Activated CD4-positive, CD25-positive, alpha-beta regulatory T cell (primary cell): ENCODE data around the gene VPS35L.

Experiments
- DNase-seq, 4 experiments: peaks; one replicate each; lab custom pipeline; 2025; lab: John Stamatoyannopoulos, UW

Gene VPS35L

DNA sequence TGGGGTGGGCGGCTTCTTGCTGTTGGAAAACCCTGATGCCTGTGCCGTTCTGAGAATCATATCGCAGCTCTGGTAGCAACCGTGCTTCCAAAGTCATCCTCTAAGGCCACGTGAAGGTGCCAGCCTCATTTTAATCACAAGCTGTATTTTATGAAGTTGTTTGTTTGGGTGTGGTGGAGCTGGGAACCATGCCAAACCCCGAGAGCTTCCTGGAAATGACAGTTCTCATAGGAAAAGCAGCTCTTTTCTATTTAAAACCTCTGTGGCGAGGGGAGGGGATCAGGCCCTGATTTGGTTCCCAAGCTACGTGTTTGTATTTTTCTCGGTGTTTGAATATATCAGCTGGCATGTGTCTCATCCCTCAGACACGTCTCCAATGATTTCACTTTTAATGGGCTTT lies 140.8 kb downstream of the VPS35L start:
- DNase-seq: peak in 2 of 4 experiments; percentile 38 to 42

DNA sequence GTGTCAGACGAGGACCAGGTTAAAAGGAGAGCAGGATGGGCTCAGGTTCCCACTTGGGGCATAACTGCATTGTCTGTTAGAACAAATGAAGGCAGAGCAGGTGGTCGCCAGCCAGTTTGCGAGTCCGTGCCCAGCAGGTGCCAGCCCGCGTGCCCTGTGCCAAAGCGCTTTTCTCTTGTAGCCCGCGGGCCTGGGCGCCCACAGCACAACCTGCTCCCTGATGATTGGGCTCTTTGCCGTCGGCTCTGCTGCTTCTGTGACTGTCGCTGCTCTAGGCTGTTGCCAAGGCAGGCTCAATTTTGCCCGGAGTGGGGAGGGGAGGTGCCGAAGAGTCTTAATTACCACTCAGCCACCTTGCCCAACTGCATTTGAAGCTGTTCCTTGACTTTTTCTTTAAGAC lies 141.5 kb downstream of the VPS35L start:
- DNase-seq: no peak

DNA sequence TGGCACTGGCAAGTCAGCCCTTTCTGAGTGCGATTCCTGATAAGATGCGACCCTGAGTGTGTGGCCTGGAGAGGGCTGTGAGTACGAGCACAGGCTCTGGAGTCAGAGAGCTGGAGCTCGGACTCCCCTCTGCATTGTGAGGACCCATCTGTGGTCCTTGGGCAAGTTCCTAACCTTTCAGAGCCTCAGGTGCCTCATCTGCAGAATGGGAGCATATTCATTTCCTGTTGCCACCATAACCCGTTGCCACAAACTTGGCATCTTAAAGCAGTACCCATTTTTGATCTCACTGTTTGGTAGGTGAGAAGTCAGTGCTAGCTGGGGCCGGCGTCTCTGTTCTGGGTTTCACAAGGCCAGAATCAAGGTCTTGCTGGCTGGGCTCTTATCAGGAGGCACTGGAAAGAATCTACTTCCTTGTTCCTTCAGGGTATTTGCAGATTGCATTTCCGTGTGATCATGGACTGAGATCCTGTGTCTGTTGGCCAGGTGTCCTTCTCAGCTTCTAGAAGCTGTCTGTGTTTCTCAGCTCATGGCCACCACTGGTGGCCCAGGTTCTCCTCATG lies 142.3 kb downstream of the VPS35L start:
- DNase-seq: no peak

DNA sequence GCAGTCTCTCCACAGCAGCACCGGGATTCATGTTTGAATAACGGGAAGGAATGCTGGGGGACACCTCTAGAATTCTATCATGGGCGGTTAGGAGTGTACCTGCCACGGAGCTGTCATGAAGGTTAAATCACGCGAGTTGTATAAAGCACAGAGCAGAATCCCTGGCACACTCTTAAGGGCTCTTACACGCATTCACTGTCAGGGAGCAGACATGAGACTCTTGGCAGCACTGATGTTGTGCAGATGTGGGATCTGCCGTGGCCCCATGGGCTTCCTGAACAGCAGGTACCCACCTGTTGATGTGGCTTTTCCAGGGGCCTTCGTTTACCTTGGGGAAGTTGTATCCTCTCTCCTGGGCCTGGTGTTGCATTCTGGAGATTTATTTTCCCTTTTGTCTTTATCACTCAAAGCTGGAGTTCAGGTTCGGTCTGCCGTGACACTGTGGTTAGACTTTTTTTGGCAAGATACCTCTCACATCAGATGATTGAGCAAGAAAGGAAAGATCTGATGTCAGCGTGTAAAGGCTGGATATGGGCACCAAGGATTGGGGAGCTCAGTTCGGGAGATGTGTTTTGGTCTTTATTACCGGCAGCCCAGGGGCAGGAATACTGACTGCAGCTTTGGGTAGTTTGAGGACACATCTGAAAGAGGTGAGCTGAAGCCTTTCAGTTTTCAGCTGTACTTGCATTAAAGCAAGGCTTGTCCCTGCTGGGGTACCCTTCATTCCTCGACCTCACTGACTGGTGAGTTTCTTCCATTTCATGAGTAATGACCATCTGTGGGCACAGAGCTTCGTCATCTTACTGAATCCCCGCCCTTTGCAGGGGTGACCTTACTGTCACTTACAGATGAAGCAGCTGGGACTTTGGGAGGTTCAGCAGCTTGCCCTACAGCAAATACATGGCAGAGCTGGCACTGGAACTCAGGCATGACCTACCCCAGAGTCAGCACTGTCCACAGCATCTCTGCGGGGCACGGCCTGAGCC lies 143.3 kb downstream of the VPS35L start:
- DNase-seq: no peak

DNA sequence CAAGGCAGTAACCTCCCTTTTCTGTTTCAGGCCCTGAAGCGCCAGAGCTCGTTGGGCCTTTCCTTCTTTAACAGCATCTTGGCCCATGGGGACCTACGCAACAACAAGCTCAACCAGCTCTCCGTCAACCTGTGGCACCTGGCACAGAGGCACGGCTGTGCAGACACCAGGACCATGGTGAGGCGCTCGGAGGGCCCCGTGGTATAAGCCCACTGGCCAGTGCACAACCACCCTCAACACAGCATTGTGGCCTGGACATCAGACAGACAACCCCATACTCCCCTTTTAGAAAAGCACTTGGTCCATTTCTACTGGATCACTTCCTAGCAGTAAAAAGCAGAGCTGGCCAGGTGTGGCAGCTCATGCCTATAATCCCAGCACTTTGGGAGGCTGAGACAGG lies 144.0 kb downstream of the VPS35L start:
- no peak for DNase-seq

DNA sequence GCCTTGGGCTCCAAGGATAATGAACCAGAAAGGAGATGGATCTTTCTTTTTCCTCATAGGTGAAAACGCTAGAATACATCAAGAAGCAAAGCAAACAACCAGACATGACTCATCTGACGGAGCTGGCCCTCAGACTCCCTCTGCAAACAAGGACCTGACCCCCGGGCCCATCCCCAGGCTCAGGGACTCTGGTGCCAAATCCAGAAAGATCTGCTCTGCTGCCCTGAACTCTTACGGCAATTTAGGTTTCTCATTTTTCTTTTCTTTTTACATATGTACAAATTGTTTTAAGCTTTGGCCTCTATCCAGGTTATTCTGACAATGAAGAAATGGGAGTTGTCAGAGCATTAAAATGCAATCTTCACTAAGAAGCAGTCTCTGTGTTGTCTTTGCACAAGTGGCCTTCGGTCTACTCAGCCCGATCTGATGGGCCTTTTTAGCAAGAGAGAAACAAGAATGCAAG lies 144.8 kb downstream of the VPS35L start:
- no peak for DNase-seq

DNA sequence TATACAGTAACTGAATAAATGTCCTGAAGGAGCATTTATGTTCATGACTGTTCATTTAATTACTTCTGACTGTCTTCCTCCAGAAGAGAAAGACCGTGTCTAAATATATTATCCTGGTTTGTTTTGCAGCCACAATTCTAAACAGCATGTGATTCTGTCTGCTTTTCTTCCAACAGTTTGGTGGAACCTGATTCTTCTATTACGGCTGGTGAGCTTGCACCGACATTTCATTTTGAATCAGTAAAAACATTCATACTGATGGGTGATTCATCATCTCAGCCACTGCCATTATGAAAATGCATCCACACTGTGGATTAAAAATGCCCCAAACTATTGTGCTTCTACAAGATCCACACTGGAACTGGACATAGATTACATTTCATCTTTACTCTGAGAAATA lies 145.6 kb downstream of the VPS35L start:
- DNase-seq: no peak

DNA sequence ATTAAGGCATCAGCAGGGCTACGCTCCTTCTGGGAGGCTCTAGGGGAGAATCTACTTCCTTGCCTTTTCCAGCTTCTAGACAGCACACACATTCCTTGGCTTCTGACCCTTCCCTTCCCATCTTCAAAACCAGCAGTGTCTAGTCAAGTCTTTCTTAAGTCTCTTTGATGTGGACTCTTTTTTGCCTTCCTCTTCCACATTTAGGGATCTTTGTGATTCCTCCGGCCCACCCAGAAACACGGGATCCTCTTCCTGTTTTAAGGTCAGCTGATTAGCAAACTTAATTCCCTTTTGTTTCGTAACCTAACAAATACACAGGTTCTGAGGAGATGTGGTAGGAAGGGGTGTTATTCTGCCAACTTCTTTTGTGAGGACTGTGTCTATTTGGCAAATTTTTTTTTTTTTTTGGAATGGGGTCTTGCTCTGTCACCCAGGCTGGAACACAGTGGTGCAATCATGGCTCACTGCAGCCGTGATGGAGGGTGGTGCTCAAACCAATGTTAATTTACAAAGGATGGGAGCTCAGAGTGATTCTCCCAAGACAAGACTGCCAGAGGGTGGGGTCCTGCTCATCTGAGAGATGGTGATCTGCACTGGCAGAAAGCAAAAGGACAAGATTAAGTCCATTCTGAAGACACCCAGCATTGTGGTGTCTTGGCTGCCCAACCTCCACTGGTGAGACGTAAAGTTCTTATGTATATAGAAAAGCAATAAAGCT lies 147.8 kb downstream of the VPS35L start:
- DNase-seq: no peak

DNA sequence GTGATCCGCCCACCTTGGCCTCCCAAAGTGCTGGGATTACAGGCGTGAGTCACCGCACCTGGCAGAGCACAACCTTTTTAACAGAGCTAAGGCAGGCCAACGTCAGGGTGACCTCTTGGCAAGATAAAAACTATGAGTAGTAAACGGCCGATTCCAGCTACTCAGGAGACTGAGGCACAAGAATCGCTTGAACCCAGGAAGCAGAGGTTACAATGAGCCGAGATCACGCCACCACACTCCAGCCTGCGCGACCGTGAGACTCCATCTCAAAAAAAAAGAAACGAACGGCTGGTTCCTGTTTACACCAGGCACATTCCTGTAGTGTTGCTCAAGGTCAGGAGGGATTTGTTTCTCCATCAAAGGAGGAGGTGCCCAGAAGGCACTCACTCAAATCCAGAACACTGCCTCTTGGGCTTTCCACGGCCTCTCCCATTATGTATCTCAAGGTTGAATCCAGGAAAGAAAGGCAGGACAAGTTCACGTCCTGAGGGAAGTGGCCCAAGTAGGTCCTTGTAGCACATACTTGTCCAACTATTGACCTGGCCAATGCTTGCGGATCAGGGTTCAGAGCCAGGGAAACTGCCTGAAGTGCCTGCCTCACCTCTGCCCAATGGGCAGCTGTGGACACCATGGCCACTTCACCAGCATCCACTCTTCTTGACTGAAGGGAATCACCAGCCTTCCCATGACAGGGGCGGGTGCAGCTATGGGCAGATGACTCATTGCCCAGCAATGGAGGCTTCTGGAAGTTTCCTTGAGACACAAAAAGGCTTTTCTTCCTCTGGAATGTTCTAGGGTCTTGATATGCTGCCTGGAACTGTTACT lies 149.0 kb downstream of the VPS35L start:
- DNase-seq: no peak

DNA sequence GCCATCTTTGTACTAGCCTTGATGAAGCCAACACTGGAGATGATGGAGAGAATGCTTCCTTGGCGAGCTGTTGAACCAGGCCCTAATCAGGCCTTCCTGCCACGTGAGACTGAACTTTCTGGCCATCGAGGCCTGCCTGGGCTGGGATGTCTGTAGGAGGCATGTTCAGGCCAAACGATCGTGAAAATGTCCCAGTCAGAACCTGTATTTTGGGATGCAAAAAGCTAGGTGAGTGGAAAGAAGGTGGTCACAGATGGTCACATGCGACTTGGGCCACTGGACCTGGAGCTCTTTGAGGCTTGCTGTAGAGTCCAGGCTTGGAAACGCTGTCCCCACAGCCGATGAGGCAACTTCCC lies 149.6 kb downstream of the VPS35L start:
- no peak for DNase-seq

DNA sequence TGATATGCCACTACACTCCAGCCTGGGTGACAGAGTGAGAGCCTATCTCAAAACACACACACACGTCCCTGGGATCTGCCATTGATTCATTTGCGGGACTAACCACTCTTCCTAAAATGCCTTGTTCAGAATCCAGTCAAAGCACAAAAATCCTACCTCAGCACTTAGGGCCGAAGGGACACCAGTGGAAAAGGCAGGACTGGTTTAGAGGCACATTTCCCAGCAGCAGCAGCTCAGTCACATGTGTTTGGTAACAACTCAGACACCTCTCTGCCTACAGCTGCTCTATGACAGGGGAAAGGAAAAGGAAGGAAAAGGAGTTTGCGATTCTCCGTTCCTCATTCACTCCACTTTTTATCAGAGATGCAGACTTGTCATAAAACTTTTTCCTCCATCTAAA lies 150.3 kb downstream of the VPS35L start:
- no peak for DNase-seq

DNA sequence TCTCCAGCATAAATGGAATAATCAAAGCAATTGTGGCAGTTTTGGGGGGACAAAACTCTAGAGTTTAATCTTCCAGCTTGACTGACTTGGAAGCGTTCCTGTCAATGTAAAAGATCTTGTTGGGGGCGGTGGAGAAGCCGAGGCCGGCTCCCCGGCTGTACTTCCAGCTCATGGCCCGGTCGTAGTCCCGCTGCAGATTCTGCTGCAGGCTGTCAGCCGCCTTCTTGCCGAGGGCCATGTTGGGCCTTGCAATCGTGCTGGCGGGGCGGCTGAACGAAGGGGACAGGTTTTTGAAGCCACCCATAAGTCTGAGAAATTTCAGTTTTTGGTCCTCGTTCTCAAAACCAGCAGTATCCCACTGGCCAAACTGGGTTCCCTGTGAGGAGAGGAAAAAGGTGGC lies 151.3 kb downstream of the VPS35L start:
- DNase-seq: no peak

DNA sequence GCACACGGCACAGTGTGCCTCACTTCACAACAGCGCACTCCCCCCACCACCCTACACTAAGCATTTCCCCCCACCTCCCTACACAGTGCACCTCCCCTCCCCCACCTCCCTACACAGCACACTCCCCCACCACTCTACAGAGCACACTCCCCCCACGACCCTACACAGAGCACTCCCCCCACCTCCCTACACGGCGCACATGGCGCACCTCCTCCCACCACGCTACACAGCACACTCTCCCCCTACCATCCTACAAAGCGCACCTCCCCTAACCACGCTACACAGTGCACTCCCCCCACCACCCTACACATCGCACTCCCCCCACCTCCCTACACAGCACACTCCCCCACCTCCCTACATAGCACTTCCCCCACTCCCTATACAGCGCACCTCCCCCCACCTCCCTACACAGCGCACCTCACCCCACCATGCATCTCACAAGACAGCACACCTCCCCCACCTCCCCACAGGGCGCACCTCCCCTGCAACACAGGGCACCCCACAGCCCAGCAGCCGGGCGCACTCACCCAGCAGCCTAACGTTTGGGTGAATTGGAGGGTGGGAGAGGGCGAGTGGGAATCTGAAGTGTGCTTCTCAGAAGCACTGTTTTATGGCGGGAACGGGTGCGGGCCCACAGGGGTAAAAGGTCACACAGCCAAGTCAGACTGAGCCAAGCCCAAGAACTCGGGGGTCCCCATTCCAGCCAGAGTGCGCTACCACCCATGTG lies 152.2 kb downstream of the VPS35L start:
- no peak for DNase-seq

DNA sequence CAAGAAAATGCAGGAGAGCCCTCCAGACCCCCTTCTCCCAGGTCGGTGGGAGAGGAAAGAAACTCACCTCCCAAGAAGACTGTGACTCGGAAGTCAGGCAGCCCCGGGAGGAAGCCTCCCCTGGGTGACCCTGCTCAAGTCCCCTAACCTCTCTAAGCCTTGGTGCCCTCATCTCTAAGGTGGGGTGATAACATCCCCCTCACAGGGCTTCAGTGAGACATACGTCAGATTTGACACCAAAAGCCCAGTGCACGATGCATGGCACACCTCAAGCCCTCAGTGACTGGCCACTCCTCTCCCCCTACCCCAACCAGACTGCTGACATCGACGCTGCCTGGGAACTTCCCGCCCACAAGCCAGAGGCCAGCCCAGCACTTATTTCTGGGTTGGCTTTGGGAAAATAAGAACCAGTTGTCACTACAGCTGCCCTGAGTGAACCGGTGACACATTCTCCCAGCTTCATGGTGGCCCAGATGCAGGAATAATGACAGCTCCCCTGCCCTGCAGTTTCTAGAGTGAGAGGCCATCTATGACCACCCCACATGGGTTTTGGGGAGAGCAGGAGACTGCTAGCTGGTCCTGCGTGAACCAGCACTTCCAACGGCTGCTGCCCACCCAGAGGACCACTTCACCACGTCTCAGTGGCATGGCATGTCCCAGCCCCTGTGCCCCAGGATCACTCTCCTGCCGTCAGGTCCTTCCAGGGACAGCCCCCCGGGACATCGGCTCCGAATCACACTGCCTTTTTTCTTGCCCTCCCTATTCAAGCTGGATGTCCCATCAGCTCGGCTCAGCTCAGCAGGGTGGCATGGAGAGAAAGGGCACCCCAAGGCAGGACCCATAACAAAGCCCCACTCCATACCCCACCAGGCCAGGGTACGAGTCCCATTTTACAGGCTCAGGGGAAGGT lies 153.0 kb downstream of the VPS35L start:
- no peak for DNase-seq

DNA sequence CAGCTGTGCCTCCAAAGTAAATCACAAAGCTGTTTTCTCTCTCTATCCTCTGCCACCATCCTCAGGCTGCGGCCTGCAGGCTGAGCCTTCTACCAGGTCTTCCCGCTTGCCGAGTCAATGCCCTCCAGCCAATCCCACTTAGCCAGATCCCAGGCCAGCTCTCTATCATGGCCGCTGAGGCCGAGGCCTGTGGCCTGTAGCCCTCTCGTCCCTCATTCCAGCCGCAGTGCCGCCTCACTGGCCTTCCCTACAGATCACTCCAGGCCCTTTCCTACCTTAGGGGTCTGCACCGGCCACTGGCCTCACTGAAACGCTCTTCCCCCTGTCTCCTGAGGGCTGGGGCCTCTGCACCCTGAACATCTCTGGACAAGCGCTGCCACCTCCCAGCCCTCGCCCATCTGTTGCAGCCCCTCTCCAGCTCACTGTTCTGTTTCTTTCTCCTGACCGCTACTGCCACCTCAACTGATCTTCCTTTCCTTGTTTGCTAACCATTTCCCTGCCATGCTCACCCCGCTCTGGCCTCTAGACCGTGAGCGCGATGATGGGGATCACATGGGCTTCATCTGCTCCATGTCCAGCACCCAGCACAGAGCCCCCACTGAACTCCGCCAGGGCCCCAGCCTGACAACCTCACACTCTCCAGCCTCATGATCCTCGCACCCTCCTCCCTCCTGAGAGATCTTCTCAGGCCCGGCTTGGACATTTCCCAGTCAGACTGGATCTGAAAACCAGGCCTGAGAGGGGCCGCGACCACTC lies 154.1 kb downstream of the VPS35L start:
- no peak for DNase-seq

DNA sequence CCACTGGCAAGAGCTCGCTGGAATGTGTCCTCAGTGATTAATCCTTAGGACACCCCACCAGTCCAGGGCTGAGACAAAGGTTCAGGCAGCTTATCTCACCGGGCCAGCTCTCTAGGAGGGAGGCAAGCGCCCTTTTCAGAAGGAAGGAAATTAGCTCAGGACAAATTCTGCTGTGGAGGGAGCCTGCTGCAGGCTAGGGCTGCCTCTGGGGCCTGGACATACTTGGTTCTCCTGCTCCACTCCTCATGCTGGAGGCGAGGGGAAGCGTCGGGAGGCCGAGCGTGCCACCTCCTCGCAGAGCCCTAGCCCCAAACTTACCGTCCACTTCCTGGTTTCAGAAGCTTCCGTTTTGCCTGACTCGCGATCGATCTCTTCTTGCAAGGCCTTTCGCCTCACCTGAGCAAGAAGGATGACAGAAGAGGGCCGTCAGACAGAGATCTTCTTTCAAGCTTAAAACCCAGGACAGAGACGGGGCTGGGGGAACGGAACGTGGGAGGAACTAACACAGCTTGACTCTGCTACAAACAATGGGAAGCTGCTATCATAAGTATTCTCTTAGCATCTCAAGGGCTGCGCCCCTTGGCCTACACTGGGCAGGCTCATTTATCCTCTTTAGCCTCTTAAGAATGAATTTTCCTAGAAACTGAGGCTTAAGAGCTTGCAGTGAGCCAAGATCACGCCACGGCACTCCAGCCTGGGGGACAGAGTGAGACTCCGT lies 154.8 kb downstream of the VPS35L start:
- DNase-seq: no peak

DNA sequence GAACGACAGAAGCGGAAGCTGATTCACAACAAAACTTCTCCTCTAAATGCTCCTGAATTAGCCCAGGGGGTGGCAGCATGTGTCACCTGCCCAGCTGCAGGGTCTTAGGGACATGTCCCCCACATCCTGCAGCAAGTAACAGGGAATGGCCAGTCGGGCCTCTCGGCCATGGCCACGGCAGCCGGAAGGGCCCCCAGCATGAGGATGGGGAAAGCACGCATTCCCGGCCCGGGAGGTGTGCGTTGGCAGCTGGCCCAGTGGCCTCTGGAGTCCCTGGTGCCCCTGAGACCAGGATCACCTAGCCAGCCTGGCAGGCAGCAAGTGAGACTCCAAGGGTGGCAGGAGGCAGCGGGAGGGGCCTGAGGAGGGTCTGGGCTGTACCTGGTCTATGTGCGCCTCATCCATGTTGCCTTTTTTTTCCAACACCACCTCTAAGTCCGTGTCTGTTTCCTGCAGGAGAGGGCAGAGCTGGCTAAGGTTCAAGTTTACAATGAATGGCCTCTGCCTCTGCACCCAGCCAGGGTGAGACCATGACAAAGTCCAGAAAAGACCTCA lies 155.6 kb downstream of the VPS35L start:
- no peak for DNase-seq

DNA sequence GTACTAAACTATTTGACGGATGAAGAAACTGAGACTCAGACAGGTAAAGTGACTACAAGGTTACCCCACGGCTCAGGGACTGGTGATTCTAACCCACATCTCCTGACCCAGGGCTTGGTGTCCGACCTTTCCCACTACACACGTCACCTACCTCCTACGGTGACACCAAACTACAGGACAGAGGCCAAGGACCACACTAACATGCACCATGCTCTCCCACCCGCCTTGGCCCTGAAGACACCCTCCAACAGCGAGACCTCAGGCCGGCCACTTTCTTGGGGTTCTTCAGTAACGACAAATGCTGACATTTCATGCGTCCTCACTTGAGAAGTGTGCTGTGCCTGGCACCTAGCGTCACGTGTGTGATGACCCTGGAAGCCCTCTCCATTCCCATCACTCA lies 156.1 kb downstream of the VPS35L start:
- no peak for DNase-seq
